Measurements from ENCODE around the gene CDH4.

DNA sequence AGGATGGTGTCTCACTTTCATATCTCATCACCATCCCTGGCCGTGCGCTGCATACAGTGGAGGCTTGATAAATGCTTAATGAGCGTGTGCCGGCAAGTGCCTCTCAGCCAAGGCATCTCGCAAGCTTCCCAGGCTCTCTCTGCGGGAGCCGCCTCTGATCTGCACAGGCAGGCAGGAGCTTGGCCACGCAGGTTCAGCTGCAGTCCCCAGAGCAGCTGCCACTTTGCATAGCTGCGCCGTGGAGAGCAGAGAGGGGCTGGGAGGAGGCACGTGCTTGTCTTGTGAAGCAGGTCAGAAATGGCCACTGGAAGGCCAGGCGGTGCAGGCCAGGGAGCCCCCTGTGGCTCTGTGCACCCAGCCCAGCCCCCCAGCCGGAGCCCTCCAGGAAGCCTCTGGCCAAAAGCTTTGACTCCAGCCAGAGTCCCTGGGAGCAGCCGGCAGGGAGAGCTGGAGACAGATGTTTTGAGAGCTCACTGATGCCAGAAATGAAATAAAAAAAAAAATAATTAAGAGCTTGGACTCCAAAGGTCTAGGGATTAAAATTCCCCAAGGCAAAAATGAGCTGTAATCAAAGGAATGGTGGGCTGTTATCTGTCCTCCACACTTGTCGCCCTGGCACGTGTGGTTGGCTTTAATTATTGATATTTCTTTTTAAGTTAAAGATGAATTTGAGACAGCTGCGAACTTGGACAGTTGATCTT is 377.0 kb downstream of the CDH4 start:
- TF ChIP-seq POLR2A (IDR thresholded peaks at IDR 0.05), result no peak
- TF ChIP-seq, protein P1, sequence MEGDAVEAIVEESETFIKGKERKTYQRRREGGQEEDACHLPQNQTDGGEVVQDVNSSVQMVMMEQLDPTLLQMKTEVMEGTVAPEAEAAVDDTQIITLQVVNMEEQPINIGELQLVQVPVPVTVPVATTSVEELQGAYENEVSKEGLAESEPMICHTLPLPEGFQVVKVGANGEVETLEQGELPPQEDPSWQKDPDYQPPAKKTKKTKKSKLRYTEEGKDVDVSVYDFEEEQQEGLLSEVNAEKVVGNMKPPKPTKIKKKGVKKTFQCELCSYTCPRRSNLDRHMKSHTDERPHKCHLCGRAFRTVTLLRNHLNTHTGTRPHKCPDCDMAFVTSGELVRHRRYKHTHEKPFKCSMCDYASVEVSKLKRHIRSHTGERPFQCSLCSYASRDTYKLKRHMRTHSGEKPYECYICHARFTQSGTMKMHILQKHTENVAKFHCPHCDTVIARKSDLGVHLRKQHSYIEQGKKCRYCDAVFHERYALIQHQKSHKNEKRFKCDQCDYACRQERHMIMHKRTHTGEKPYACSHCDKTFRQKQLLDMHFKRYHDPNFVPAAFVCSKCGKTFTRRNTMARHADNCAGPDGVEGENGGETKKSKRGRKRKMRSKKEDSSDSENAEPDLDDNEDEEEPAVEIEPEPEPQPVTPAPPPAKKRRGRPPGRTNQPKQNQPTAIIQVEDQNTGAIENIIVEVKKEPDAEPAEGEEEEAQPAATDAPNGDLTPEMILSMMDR (IDR thresholded peaks at IDR 0.05 in 8 of 11, conservative IDR thresholded peaks at IDR 0.05 in 3 of 11), result no peak
- no peak for TF ChIP-seq POLR2AphosphoS5 (IDR thresholded peaks at IDR 0.05)
